AG04449 (cell line): Measurements from ENCODE around the gene OR2T8.

Source experiments
- CTCF ChIA-PET: fragments of 350-600 bp; formaldehyde crosslinking; extraction: SDS; loops from one replicate; lab custom pipeline; 2021; ENCODE audit warnings: antibody characterized with exemption; lab: Yijun Ruan, JAX
- POLR2A ChIA-PET: fragments of 400-600, 350-600 bp; formaldehyde crosslinking; extraction: SDS; loops from one replicate; lab custom pipeline; 2020; ENCODE audit warnings: antibody characterized with exemption, inconsistent platforms; lab: Yijun Ruan, JAX
- DNase-seq: peaks from one replicate; pipeline ENCODE4 v3.0.0-alpha.2; 2010; ENCODE audit warnings: low read depth, low spot score
- H3K4me3 ChIP-seq: 2 replicates; pipeline ENCODE4 v1.5.1; 2011; ENCODE audit warnings: low read depth, mild to moderate bottlenecking, control low read depth, low read length
- CTCF ChIP-seq: IDR thresholded peaks from one replicate; pipeline ENCODE4 v1.5.1; 2011; ENCODE audit warnings: mild to moderate bottlenecking, moderate library complexity, low read length, control low read depth, inconsistent platforms; ENCODE audit not compliant: insufficient read depth; ENCODE audit errors: missing control alignments

Gene OR2T8

GRCh38 chr1:247942624-247943023, 22.6 kb downstream of the OR2T8 start:
- no peak for DNase-seq
- ChIA-PET POLR2A (no interaction called here), CTCF (no interaction called here)

GRCh38 chr1:247948558-247948957, 28.5 kb downstream of the OR2T8 start, which contains the start of gene OR2L8:
Gene OR2L8 (plus strand): TSS chr1:247948858. CDS start chr1:247948858, 0 bp downstream.
- CTCF ChIA-PET, result no interaction called here

More at GRCh38 chr1:247942624-247943023, 22.6 kb downstream of the OR2T8 start:
- no peak overlapping the region for H3K4me3 ChIP-seq
- TF ChIP-seq CTCF, result no peak

GRCh38 chr1:247953408-247953807, 33.4 kb downstream of the OR2T8 start:
- no peak for DNase-seq
- POLR2A ChIA-PET, result no interaction called here
- H3K4me3 ChIP-seq, result no peak overlapping the region
- no peak for TF ChIP-seq CTCF
- CTCF ChIA-PET, result no interaction called here

More at GRCh38 chr1:247948558-247948957, 28.5 kb downstream of the OR2T8 start, which contains the start of gene OR2L8:
- no peak for TF ChIP-seq CTCF
- H3K4me3 ChIP-seq, result no peak within 1 kb of the TSS
- POLR2A ChIA-PET, result no interaction called here
- DNase-seq, result no peak

- no peak overlapping the region for H3K4me3 ChIP-seq
- CTCF ChIA-PET, result no interaction called here
- no peak for DNase-seq
- TF ChIP-seq CTCF, result no peak
- POLR2A ChIA-PET, result no interaction called here
Observed at GRCh38 chr1:247961791-247962190, 41.7 kb downstream of the OR2T8 start.

GRCh38 chr1:247962911-247963588, 43.0 kb downstream of the OR2T8 start:
- no peak overlapping the region for H3K4me3 ChIP-seq
- ChIA-PET POLR2A (no interaction called here), CTCF (no interaction called here)
- no peak for DNase-seq
- TF ChIP-seq CTCF, result no peak

GRCh38 chr1:247964933-247965332, 44.9 kb downstream of the OR2T8 start, which contains the start of gene OR2AK2:
Gene OR2AK2 (plus strand): TSS chr1:247965233. CDS start chr1:247965377, 144 bp downstream.
- DNase-seq, result no peak
- no peak for TF ChIP-seq CTCF
- ChIA-PET POLR2A (no interaction called here), CTCF (no interaction called here)
- H3K4me3 ChIP-seq, result no peak within 1 kb of the TSS
